PC-3 (cell line): ENCODE measurements around the gene CNTNAP5. TPM values are rescaled to one million over a fixed set of nuclear protein-coding genes. Genes with fewer than 3 reads are reported as not detected.

Experiments used
- ATAC-seq: fragments of 200-7000 bp; cut with Tn5 transposase; 2 replicates; pipeline ENCODE4 v1.9.1; 2020; ENCODE audit warnings: mild to moderate bottlenecking, moderate library complexity
- BruUV-seq: library from RNA; stranded (reverse); fragments of 400-500 nt; replicated peaks from 2 replicates; lab custom pipeline; 2021; lab: Mats Ljungman, UMichigan
- CTCF ChIA-PET: fragments of 300-600 bp; sonication (Branson Sonifier 250); formaldehyde crosslinking; loops from one replicate; lab custom pipeline; 2022; ENCODE audit warnings: antibody characterized with exemption; lab: Charles Lee
- POLR2A ChIA-PET: fragments of 300-600 bp; sonication (Branson Sonifier 250); formaldehyde crosslinking; loops from one replicate; lab custom pipeline; 2022; ENCODE audit warnings: antibody characterized with exemption; ENCODE audit not compliant: unreplicated experiment; lab: Charles Lee
- DNase-seq: peaks from one replicate; pipeline ENCODE4 v3.0.0-alpha.2; 2015
- H2AFZ ChIP-seq: fragments of 300-600 bp; sonication (generic); 2 replicates; pipeline ENCODE4 v1.6.0; 2016; ENCODE audit warnings: antibody characterized with exemption, low read length
- H3F3A ChIP-seq: fragments of 300-600 bp; sonication (generic); one replicate; pipeline ENCODE4 v1.6.0; 2017; ENCODE audit warnings: antibody characterized with exemption, low read length, control low read depth, mild to moderate bottlenecking; ENCODE audit not compliant: unreplicated experiment
- H3K27ac ChIP-seq: fragments of 300-600 bp; sonication (generic); 2 replicates; pipeline ENCODE4 v1.5.1; 2016; ENCODE audit warnings: mild to moderate bottlenecking, low read length
- H3K27me3 ChIP-seq: fragments of 300-600 bp; sonication (generic); 2 replicates; pipeline ENCODE4 v1.6.1; 2016; ENCODE audit warnings: low read length, mixed read lengths
- H3K36me3 ChIP-seq: fragments of 300-600 bp; sonication (generic); 2 replicates; pipeline ENCODE4 v1.6.1; 2016; ENCODE audit warnings: low read depth, mixed run types, low read length, mixed read lengths
- H3K4me1 ChIP-seq: fragments of 300-600 bp; sonication (generic); 2 replicates; pipeline ENCODE4 v1.5.1; 2016; ENCODE audit warnings: low read length; ENCODE audit not compliant: insufficient read depth
- H3K4me2 ChIP-seq: fragments of 300-600 bp; sonication (generic); 2 replicates; pipeline ENCODE4 v1.6.0; 2016; ENCODE audit warnings: low read length
- H3K4me3 ChIP-seq: fragments of 300-600 bp; sonication (generic); 2 replicates; pipeline ENCODE4 v1.5.1; 2016; ENCODE audit warnings: mild to moderate bottlenecking, low read length, mixed read lengths
- H3K79me2 ChIP-seq: fragments of 300-600 bp; sonication (generic); 2 replicates; pipeline ENCODE4 v1.6.1; 2017; ENCODE audit warnings: low read length, mixed read lengths
- H3K9ac ChIP-seq: fragments of 300-600 bp; sonication (generic); 2 replicates; pipeline ENCODE4 v1.6.0; 2016; ENCODE audit warnings: mild to moderate bottlenecking, low read length
- H3K9me2 ChIP-seq: fragments of 300-600 bp; sonication (generic); replicated peaks from 2 replicates; pipeline ENCODE4 v1.6.1; 2016; ENCODE audit warnings: mixed run types, low read length, mixed read lengths
- H3K9me3 ChIP-seq: fragments of 300-600 bp; sonication (generic); 2 replicates; pipeline ENCODE4 v1.6.1; 2016; ENCODE audit warnings: low read length, mixed read lengths
- H4K20me1 ChIP-seq: fragments of 300-600 bp; sonication (generic); 2 replicates; pipeline ENCODE4 v1.6.1; 2016; ENCODE audit warnings: low read length, mixed read lengths
- CTCF ChIP-seq: fragments of 300-600 bp; sonication (generic); conservative IDR thresholded peaks from 2 replicates; pipeline ENCODE4 v1.5.1; 2017; ENCODE audit warnings: antibody characterized with exemption, low read depth, mild to moderate bottlenecking, low read length
- EZH2 ChIP-seq: fragments of 300-600 bp; sonication (generic); IDR thresholded peaks from one replicate; pipeline ENCODE4 v1.6.1; 2017; ENCODE audit warnings: antibody characterized with exemption, mild to moderate bottlenecking, low read length; ENCODE audit not compliant: unreplicated experiment
- EZH2phosphoT487 ChIP-seq: fragments of 300-600 bp; sonication (generic); IDR thresholded peaks from 2 replicates; pipeline ENCODE4 v1.6.1; 2018; ENCODE audit warnings: mild to moderate bottlenecking, antibody characterized with exemption, low read length, borderline replicate concordance
- intact Hi-C: fragments of 100-400 bp; cut with micrococcal nuclease; formaldehyde crosslinking; loops from 2 replicates; pipeline ENCODE4 v1.9.0; 2023
- total RNA-seq: library from RNA; depleted of rRNA; stranded (reverse); fragments of >200 nt; gene quantifications from 2 replicates; pipeline ENCODE4 v1.2.3, GENCODE V29; 2014

CNTNAP5 gene
- total RNA-seq, 1 experiment from 2014 or later: not detected

- BruUV-seq: no TSS peak
- Histone ChIP-seq H3K36me3 (no peaks in the 10 kb centered on the region), H3K4me1 (no peaks in the 10 kb centered on the region), H3K79me2 (no peaks in the 10 kb centered on the region), H3K9ac (no peak overlapping the region), H3K9me3 (no peaks in the 10 kb centered on the region), H2AFZ (no peak overlapping the region), H3K27me3 (no peaks in the 10 kb centered on the region), H3K4me2 (no peak overlapping the region), H3K4me3 (no peak overlapping the region), H4K20me1 (no peaks in the 10 kb centered on the region), H3K9me2 (no peaks in the 10 kb centered on the region), H3K27ac (no peak overlapping the region), H3F3A (no peaks in the 10 kb centered on the region)
- DNase-seq: no peak
- no peak for ATAC-seq
- POLR2A ChIA-PET: no interaction called here
- intact Hi-C loops: no loop called here
- TF ChIP-seq EZH2 (no peak), CTCF (no peak), EZH2phosphoT487 (no peak)
- CTCF ChIA-PET: no interaction called here
Measured at GRCh38 chr2:124625561-124625960, 600.5 kb downstream of the CNTNAP5 start.

- CTCF ChIA-PET: no interaction called here
- TF ChIP-seq CTCF (no peak), EZH2 (no peak), EZH2phosphoT487 (no peak)
- H3K27me3 ChIP-seq: no peaks in the 10 kb centered on the region
- no peaks in the 10 kb centered on the region for H3K9me3 ChIP-seq
- no peak overlapping the region for H3K4me2 ChIP-seq
- H2AFZ ChIP-seq: no peak overlapping the region
- BruUV-seq: no TSS peak
- no peaks in the 10 kb centered on the region for H3K79me2 ChIP-seq
- no peak overlapping the region for H3K9ac ChIP-seq
- no peak overlapping the region for H3K4me3 ChIP-seq
- ATAC-seq (no peak), DNase-seq (no peak)
- no peaks in the 10 kb centered on the region for H3K36me3 ChIP-seq
- no peaks in the 10 kb centered on the region for H3F3A ChIP-seq
- intact Hi-C loops: no loop called here
- H4K20me1 ChIP-seq: no peaks in the 10 kb centered on the region
- POLR2A ChIA-PET: no interaction called here
- H3K27ac ChIP-seq: no peak overlapping the region
- H3K4me1 ChIP-seq: no peaks in the 10 kb centered on the region
- no peaks in the 10 kb centered on the region for H3K9me2 ChIP-seq
Measured at GRCh38 chr2:124626993-124627392, 601.9 kb downstream of the CNTNAP5 start.

- no peaks in the 10 kb centered on the region for H3K27me3 ChIP-seq
- no peaks in the 10 kb centered on the region for H3K36me3 ChIP-seq
- ChIA-PET POLR2A (no interaction called here), CTCF (no interaction called here)
- H3K4me1 ChIP-seq: no peaks in the 10 kb centered on the region
- ATAC-seq (no peak), DNase-seq (no peak)
- H3K4me2 ChIP-seq: no peak overlapping the region
- H3K79me2 ChIP-seq: no peaks in the 10 kb centered on the region
- H3K9ac ChIP-seq: no peak overlapping the region
- H3F3A ChIP-seq: no peaks in the 10 kb centered on the region
- no peaks in the 10 kb centered on the region for H4K20me1 ChIP-seq
- no peaks in the 10 kb centered on the region for H3K9me3 ChIP-seq
- no peak for TF ChIP-seq EZH2phosphoT487
- no peak for TF ChIP-seq EZH2
- TF ChIP-seq CTCF: no peak
- no TSS peak for BruUV-seq
- H3K9me2 ChIP-seq: no peaks in the 10 kb centered on the region
- H3K4me3 ChIP-seq: no peak overlapping the region
- intact Hi-C loops: no loop called here
- no peak overlapping the region for H3K27ac ChIP-seq
- H2AFZ ChIP-seq: no peak overlapping the region
Measured at GRCh38 chr2:124633812-124634211, 608.7 kb downstream of the CNTNAP5 start.
